ENCODE measurements around the gene PRODH. TPM values are rescaled to one million over a fixed set of nuclear protein-coding genes. Genes with fewer than 3 reads are reported as not detected.
"Not testable (repeated sequence)": the region's sequence is repeated elsewhere in the genome, so short reads cannot be mapped to it uniquely, and the experiment has no call there.

PRODH gene
- total RNA-seq, 1 experiment from 2014 or later = 1.1 TPM

DNA sequence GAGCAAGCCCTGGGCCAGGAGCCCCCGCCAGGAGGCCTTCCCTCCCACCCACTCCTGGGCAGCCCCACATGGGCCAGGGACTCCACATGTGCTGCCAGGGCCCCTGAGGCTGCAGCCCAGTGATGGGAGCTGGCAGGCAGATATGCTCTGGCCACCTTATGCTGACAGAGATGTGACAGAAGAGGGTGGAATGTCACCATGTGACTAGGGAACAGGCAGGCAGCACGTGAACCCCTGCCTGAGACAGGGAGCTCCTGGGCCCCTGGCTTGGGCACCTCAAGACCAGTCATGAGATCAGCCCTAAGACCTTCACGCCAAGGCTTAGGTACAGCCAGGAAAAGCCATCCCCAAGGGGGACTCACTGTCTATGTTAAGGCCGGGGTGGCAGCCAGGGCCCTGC is 9.1 kb downstream of the PRODH start:
- intact Hi-C loops (cut with micrococcal nuclease; ENCODE audit: unreplicated experiment) = no loop called here
- Histone ChIP-seq H3F3A (ENCODE audit: insufficient read depth, low read depth) (no peaks in the 10 kb centered on the region), H2AFZ (no peak overlapping the region), H3K36me3 (ENCODE audit: low read depth) (no peaks in the 10 kb centered on the region), H3K79me2 (ENCODE audit: low read depth) (no peaks in the 10 kb centered on the region), H3K9me2 (ENCODE audit: insufficient read depth) (no peaks in the 10 kb centered on the region), H4K20me1 (ENCODE audit: insufficient read depth) (no peaks in the 10 kb centered on the region), H3K9me3 (ENCODE audit: insufficient read depth, low read depth) (no peaks in the 10 kb centered on the region), H3K4me3 (no peak overlapping the region), H3K27ac (no peak overlapping the region), H3K27me3 (ENCODE audit: insufficient read depth, low read depth) (no peaks in the 10 kb centered on the region), H3K4me2 (no peak overlapping the region), H3K4me1 (replicated peaks; ENCODE audit: insufficient read depth) (no peaks in the 10 kb centered on the region)
- BruUV-seq (replicated peaks) = no TSS peak
- no peak for DNase-seq
- POLR2A ChIA-PET (ENCODE audit: unreplicated experiment) = no interaction called here
- TF ChIP-seq EZH2 (IDR thresholded peaks at IDR 0.05; ENCODE audit: low read depth) = no peak
- TF ChIP-seq, protein P1, sequence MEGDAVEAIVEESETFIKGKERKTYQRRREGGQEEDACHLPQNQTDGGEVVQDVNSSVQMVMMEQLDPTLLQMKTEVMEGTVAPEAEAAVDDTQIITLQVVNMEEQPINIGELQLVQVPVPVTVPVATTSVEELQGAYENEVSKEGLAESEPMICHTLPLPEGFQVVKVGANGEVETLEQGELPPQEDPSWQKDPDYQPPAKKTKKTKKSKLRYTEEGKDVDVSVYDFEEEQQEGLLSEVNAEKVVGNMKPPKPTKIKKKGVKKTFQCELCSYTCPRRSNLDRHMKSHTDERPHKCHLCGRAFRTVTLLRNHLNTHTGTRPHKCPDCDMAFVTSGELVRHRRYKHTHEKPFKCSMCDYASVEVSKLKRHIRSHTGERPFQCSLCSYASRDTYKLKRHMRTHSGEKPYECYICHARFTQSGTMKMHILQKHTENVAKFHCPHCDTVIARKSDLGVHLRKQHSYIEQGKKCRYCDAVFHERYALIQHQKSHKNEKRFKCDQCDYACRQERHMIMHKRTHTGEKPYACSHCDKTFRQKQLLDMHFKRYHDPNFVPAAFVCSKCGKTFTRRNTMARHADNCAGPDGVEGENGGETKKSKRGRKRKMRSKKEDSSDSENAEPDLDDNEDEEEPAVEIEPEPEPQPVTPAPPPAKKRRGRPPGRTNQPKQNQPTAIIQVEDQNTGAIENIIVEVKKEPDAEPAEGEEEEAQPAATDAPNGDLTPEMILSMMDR (conservative IDR thresholded peaks at IDR 0.05) = no peak
- CTCF ChIA-PET = no interaction called here

- TF ChIP-seq, protein P1 (conservative IDR thresholded peaks at IDR 0.05) = no peak
- TF ChIP-seq EZH2 (IDR thresholded peaks at IDR 0.05; ENCODE audit: low read depth) = no peak
- ChIA-PET CTCF (no interaction called here), POLR2A (ENCODE audit: unreplicated experiment) (no interaction called here)
- no peaks in the 10 kb centered on the region for H3F3A ChIP-seq (ENCODE audit: insufficient read depth, low read depth)
- H3K27ac ChIP-seq = no peak overlapping the region
- no peaks in the 10 kb centered on the region for H3K27me3 ChIP-seq (ENCODE audit: insufficient read depth, low read depth)
- H2AFZ ChIP-seq = no peak overlapping the region
- DNase-seq = no peak
- no peak overlapping the region for H3K4me3 ChIP-seq
- no peaks in the 10 kb centered on the region for H3K4me1 ChIP-seq (replicated peaks; ENCODE audit: insufficient read depth)
- no peaks in the 10 kb centered on the region for H3K79me2 ChIP-seq (ENCODE audit: low read depth)
- no peaks in the 10 kb centered on the region for H3K36me3 ChIP-seq (ENCODE audit: low read depth)
- H3K9me2 ChIP-seq (ENCODE audit: insufficient read depth) = no peaks in the 10 kb centered on the region
- H3K9me3 ChIP-seq (ENCODE audit: insufficient read depth, low read depth) = no peaks in the 10 kb centered on the region
- no TSS peak for BruUV-seq (replicated peaks)
- no peaks in the 10 kb centered on the region for H4K20me1 ChIP-seq (ENCODE audit: insufficient read depth)
- no peak overlapping the region for H3K4me2 ChIP-seq
- intact Hi-C loops (cut with micrococcal nuclease; ENCODE audit: unreplicated experiment) = no loop called here
These were observed 10.6 kb downstream of the PRODH start for GRCh38 chr22:18925368-18926064.

GRCh38 chr22:18920257-18920902 is 15.7 kb downstream of the PRODH start:
- BruUV-seq (replicated peaks); H3F3A ChIP-seq (ENCODE audit: insufficient read depth, low read depth); H3K9me3 ChIP-seq (ENCODE audit: insufficient read depth, low read depth); H3K79me2 ChIP-seq (ENCODE audit: low read depth); H3K27me3 ChIP-seq (ENCODE audit: insufficient read depth, low read depth); DNase-seq; H3K4me1 ChIP-seq (replicated peaks; ENCODE audit: insufficient read depth); intact Hi-C loops (cut with micrococcal nuclease; ENCODE audit: unreplicated experiment); H3K9me2 ChIP-seq (ENCODE audit: insufficient read depth); H3K4me2 ChIP-seq; H3K27ac ChIP-seq; CTCF ChIA-PET; POLR2A ChIA-PET (ENCODE audit: unreplicated experiment); H3K36me3 ChIP-seq (ENCODE audit: low read depth); H3K4me3 ChIP-seq; H4K20me1 ChIP-seq (ENCODE audit: insufficient read depth); H2AFZ ChIP-seq: not testable (repeated sequence)

DNA sequence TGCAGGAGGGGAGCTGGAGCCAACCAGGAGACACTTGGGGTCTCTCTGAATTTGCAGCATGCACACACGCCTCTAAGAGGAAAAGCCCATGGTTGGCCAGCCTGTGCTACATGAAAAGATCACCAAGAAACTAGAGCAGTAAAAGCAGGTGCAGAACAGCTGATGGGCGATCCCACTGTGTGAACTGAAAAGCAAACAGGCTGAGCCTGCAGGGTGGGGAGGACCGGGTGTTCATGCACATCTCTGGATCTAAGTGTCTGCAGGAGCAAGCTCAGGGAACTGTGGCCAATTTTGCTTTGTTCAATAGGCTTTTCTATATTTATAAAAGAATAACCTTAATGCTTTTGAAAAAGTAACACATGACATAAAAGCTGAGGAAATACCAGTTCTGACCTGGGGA is 18.3 kb downstream of the PRODH start:
- H4K20me1 ChIP-seq (ENCODE audit: insufficient read depth); H3K4me1 ChIP-seq (replicated peaks; ENCODE audit: insufficient read depth); H3K9me3 ChIP-seq (ENCODE audit: insufficient read depth, low read depth); POLR2A ChIA-PET (ENCODE audit: unreplicated experiment); H3K4me3 ChIP-seq; H3K79me2 ChIP-seq (ENCODE audit: low read depth); H3K4me2 ChIP-seq; H3K36me3 ChIP-seq (ENCODE audit: low read depth); H3K27me3 ChIP-seq (ENCODE audit: insufficient read depth, low read depth); BruUV-seq (replicated peaks); H3K9me2 ChIP-seq (ENCODE audit: insufficient read depth); intact Hi-C loops (cut with micrococcal nuclease; ENCODE audit: unreplicated experiment); CTCF ChIA-PET; H3F3A ChIP-seq (ENCODE audit: insufficient read depth, low read depth); H3K27ac ChIP-seq; DNase-seq; H2AFZ ChIP-seq: not testable (repeated sequence)

DNA sequence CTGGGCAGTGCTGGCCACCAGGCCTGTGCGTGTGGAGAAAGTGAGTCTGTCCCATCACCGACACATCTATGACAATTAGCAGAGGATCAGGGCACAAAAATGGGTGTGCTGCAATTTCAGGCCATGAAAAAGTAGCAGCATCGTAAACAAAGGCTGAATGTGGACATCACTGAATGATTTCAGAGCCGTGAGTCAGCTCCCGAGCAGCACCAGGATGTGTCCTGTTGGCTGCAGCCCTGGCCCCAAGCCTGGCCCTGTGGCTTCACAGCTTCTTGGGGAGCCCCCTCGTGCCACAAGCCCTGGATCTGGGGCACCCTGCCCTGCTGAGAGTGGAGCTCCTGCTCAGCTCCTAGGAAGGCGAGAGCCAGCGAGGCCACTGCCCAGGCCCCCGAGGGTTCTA is 20.5 kb downstream of the PRODH start:
- H2AFZ ChIP-seq; DNase-seq; BruUV-seq (replicated peaks); CTCF ChIA-PET; H3F3A ChIP-seq (ENCODE audit: insufficient read depth, low read depth); H3K79me2 ChIP-seq (ENCODE audit: low read depth); H3K9me2 ChIP-seq (ENCODE audit: insufficient read depth); H4K20me1 ChIP-seq (ENCODE audit: insufficient read depth); H3K9me3 ChIP-seq (ENCODE audit: insufficient read depth, low read depth); POLR2A ChIA-PET (ENCODE audit: unreplicated experiment); H3K27me3 ChIP-seq (ENCODE audit: insufficient read depth, low read depth); H3K27ac ChIP-seq; H3K4me2 ChIP-seq; H3K36me3 ChIP-seq (ENCODE audit: low read depth); H3K4me3 ChIP-seq; intact Hi-C loops (cut with micrococcal nuclease; ENCODE audit: unreplicated experiment); H3K4me1 ChIP-seq (replicated peaks; ENCODE audit: insufficient read depth): not testable (repeated sequence)

DNA sequence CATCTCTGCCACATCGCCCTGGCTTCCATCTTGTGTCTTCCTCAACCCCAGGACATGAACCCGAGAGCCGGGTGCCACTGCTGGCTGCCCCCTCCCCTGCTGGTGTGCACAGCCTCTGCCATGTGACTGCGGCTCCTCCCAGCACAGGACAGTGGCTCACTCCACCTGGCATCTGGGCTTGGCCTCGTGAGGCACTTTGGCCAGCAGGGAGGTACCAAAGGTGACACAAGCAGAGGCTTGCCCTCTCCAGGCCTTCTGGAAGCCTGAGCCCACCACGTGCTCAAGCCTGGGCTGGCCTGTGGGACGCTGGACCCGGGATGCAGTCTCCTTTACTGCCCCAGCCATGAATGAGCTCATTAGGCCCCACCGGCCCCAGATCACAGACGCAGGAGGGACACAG is 21.5 kb downstream of the PRODH start:
- H3K36me3 ChIP-seq (ENCODE audit: low read depth); CTCF ChIA-PET; DNase-seq; H3K4me1 ChIP-seq (replicated peaks; ENCODE audit: insufficient read depth); H3K4me3 ChIP-seq; BruUV-seq (replicated peaks); H3K27me3 ChIP-seq (ENCODE audit: insufficient read depth, low read depth); POLR2A ChIA-PET (ENCODE audit: unreplicated experiment); H4K20me1 ChIP-seq (ENCODE audit: insufficient read depth); intact Hi-C loops (cut with micrococcal nuclease; ENCODE audit: unreplicated experiment); H3K4me2 ChIP-seq; H3K9me2 ChIP-seq (ENCODE audit: insufficient read depth); H3K9me3 ChIP-seq (ENCODE audit: insufficient read depth, low read depth); H3K79me2 ChIP-seq (ENCODE audit: low read depth); H3K27ac ChIP-seq; H2AFZ ChIP-seq; H3F3A ChIP-seq (ENCODE audit: insufficient read depth, low read depth): not testable (repeated sequence)

Data from PC-9 (cell line).